ENCODE data around the gene SPEF1.
A peak's percentile ranks its signal among the peaks of the same experiment; 100 is the strongest.

SPEF1 gene

DNA sequence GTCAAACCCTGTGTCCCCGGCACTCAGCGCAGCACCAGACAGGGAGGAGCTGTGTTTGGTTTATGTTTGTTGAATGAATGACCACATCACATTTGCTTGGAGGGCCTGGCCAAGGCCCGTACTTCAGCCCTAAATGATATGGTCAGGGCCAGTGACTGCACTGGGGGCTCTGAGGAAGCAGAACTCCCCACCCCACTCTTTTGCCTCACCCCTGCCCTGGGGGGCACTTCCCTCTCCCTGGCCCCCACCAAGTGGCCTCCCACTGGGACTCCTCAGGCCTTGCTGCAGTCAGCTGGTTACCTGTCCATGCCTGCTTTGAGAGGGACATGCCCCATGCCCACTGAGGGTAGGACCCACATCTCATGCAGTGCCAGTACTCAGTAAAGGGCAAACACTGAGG lies 16.6 kb downstream of the SPEF1 start:
- no peak overlapping the region for H3K27ac ChIP-seq (ENCODE audit: low read depth, low read length, severe bottlenecking)
- no peak overlapping the region for H3K4me3 ChIP-seq (ENCODE audit: extremely low read depth, insufficient read depth, low read length, poor library complexity, severe bottlenecking)
- H3K9me3 ChIP-seq (ENCODE audit: control insufficient read depth, low read length) = no peaks in the 10 kb centered on the region
- H3K4me1 ChIP-seq (ENCODE audit: control insufficient read depth, insufficient read depth, low read length, poor library complexity, severe bottlenecking) = peaks cover 13% of the 10 kb centered on the region
- peaks cover 13% of the 10 kb centered on the region for H3K36me3 ChIP-seq (ENCODE audit: control insufficient read depth, insufficient read depth, low read length)
- 100% methylated on average over 2 of the region's 3 CpGs; no CpG with 5 or more reads in 1 of the 2 experiments for WGBS, 2 experiments (ENCODE audit: insufficient coverage in 2 of 2)

DNA sequence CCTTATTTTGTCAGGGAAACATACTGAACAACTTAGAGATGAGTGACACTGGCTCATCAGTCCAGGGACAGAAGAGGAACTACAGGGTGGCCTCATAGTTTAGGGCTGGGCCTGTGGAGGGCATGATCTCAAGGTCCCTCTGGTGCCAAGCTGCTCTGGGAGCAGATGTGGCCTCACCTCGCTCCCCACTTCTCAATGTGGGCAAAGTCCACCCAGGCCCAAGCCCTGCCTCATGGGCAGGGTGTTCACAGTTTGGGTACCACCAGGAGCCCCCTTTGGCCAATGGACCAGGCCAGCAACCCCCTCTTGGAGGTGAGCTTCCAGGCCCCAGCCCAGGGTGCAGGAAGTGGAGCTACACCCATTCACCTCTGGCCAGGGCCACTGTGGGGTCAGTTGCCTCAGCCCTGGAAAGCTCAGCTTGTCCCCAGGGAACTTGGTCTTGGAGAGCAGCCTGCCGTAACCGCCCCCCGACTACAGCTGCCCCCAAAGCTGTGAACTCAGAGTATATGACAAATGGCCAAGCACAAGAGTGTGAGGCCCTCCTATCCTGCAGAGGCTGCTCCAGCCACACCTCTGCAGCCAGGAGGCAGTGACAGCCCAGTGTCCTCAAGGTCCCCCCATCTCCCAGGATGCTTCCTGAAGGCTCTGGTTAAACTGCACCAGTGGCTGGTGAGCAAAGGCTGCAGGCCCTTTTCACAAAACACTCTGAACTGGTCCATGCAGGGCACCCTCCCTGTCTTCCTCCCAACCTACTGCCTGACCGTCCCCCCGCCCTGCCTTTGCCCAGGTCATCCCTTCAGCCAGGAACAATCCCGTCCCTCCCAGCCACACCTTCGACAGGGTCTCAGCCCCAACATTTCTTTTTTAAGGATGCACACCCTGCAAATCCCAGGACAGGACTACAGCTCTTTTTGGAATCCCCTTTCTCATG lies 17.3 kb downstream of the SPEF1 start:
- Histone ChIP-seq H3K27ac (ENCODE audit: low read depth, low read length, severe bottlenecking) (no peak overlapping the region), H3K36me3 (ENCODE audit: control insufficient read depth, insufficient read depth, low read length) (peaks cover 16% of the 10 kb centered on the region), H3K9me3 (ENCODE audit: control insufficient read depth, low read length) (no peaks in the 10 kb centered on the region), H3K4me1 (ENCODE audit: control insufficient read depth, insufficient read depth, low read length, poor library complexity, severe bottlenecking) (peaks cover 10% of the 10 kb centered on the region), H3K4me3 (ENCODE audit: extremely low read depth, insufficient read depth, low read length, poor library complexity, severe bottlenecking) (no peak overlapping the region)
- WGBS, 2 experiments (ENCODE audit: insufficient coverage in 2 of 2) = 88 to 96% methylated on average over 8 of the region's 8 CpGs

DNA sequence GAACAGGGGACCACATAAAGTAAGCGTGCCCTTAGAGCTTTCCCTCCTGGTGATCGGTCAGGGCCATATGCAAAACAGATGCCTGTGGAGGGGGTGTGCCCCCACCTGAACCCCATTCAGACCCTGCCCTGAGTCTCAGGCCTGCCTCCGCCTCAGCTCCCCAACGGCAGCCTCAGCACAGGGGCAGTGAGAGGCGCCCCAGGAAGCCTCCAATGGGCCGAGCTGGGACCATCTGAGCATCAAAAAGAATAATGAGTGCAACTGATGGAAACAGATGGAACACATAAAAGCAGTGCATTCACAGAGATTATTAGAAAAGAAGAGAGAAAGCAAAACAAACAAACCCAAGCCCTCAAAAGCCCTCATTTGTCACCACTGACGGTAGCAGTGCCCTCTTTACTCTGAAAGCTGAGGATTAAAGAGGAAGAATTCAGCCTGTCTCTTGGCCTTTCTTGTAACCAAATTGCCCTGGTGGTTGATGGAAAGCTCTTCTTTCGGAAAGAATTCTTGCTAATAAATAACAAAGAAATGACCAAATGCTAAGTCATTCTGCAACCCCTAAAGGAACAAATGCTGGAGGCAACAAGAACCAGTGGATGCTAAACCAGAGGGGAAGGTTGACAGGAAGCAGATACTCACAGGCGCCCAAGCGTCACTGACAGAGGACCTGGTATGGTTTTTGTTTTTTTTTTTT lies 20.4 kb downstream of the SPEF1 start:
- Histone ChIP-seq H3K9me3 (ENCODE audit: control insufficient read depth, low read length) (no peaks in the 10 kb centered on the region), H3K27ac (ENCODE audit: low read depth, low read length, severe bottlenecking) (peak overlapping the region; percentile 10), H3K4me1 (ENCODE audit: control insufficient read depth, insufficient read depth, low read length, poor library complexity, severe bottlenecking) (no peaks in the 10 kb centered on the region), H3K4me3 (ENCODE audit: extremely low read depth, insufficient read depth, low read length, poor library complexity, severe bottlenecking) (no peak overlapping the region), H3K36me3 (ENCODE audit: control insufficient read depth, insufficient read depth, low read length) (peaks cover 34% of the 10 kb centered on the region)
- WGBS, 2 experiments (ENCODE audit: insufficient coverage in 2 of 2) = 90% methylated on average over 7 to 8 of the region's 10 CpGs

DNA sequence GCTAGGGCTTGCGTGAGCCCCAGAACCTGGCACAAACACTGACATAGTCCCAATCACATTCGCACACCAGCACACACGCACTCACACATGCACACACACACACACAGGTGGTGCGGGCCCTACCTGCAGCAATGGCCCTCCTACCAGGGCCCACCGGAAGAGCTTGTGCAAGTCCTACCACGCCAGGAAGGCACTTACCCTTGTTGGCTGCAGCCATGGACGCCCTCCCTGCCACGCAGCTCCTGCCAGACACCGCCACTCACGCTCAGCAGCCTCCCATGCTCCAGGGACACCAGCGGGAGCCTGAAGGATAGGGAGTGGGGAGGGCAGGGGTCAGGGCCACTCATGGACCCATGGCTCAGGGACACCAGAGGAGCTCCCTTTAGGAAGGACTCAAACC lies 21.4 kb downstream of the SPEF1 start:
- WGBS, 2 experiments (ENCODE audit: insufficient coverage in 2 of 2) = 89 to 95% methylated on average over 8 to 11 of the region's 11 CpGs
- Histone ChIP-seq H3K9me3 (ENCODE audit: control insufficient read depth, low read length) (no peaks in the 10 kb centered on the region), H3K36me3 (ENCODE audit: control insufficient read depth, insufficient read depth, low read length) (peaks cover 34% of the 10 kb centered on the region), H3K27ac (ENCODE audit: low read depth, low read length, severe bottlenecking) (no peak overlapping the region), H3K4me1 (ENCODE audit: control insufficient read depth, insufficient read depth, low read length, poor library complexity, severe bottlenecking) (no peaks in the 10 kb centered on the region), H3K4me3 (ENCODE audit: extremely low read depth, insufficient read depth, low read length, poor library complexity, severe bottlenecking) (no peak overlapping the region)

DNA sequence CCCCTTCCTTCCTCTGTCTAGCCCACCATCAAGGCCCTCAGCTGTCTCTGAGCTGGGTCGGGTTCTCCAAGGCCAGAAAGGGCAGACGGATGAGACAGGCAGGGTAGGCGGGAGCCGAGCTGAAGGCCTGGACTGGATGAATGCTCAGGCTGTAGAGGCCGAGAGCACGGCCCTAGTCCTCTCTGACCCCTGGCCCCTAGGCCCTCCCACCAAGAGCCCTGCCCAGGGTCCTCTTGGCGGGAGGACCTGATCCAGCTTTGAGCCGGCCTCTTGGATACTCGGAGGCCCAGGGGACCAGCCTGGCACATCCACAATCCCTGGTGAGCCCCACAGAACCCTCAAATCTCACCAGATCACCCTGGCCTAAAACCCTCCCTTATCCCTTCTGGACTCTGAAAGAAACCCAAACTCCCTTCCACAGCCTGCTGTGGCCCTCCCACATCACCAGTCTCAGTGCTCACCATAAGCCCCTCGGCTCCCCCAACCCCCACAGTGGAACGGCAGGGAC lies 21.9 kb downstream of the SPEF1 start:
- no peaks in the 10 kb centered on the region for H3K4me1 ChIP-seq (ENCODE audit: control insufficient read depth, insufficient read depth, low read length, poor library complexity, severe bottlenecking)
- 82% methylated on average over 8 to 9 of the region's 11 CpGs for WGBS, 2 experiments (ENCODE audit: insufficient coverage in 2 of 2)
- no peak overlapping the region for H3K4me3 ChIP-seq (ENCODE audit: extremely low read depth, insufficient read depth, low read length, poor library complexity, severe bottlenecking)
- H3K36me3 ChIP-seq (ENCODE audit: control insufficient read depth, insufficient read depth, low read length) = peaks cover 34% of the 10 kb centered on the region
- H3K27ac ChIP-seq (ENCODE audit: low read depth, low read length, severe bottlenecking) = no peak overlapping the region
- H3K9me3 ChIP-seq (ENCODE audit: control insufficient read depth, low read length) = no peaks in the 10 kb centered on the region

DNA sequence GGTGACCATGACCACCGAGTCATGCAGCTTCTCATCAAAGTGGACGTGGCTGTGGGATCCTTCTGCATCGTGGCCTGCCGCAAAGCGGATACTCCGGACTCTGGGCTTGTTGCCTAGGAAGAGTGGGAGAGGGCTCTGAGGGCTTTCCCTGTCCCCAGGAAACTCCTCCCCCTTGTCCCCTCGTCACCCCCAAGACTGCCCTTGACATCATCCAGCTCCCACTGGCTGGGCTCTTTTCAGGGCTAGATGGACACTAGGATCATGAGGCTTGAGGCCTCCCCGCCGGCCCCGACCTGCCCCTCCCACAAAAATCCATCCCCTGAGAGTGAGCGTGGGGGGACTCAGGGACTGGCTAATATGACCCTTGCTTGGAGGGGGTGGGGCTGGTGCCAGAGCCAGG lies 22.7 kb downstream of the SPEF1 start:
- H3K4me1 ChIP-seq (ENCODE audit: control insufficient read depth, insufficient read depth, low read length, poor library complexity, severe bottlenecking) = no peaks in the 10 kb centered on the region
- H3K9me3 ChIP-seq (ENCODE audit: control insufficient read depth, low read length) = no peaks in the 10 kb centered on the region
- H3K27ac ChIP-seq (ENCODE audit: low read depth, low read length, severe bottlenecking) = no peak overlapping the region
- 91 to 96% methylated on average over 5 to 7 of the region's 11 CpGs for WGBS, 2 experiments (ENCODE audit: insufficient coverage in 2 of 2)
- no peak overlapping the region for H3K4me3 ChIP-seq (ENCODE audit: extremely low read depth, insufficient read depth, low read length, poor library complexity, severe bottlenecking)
- peaks cover 34% of the 10 kb centered on the region for H3K36me3 ChIP-seq (ENCODE audit: control insufficient read depth, insufficient read depth, low read length)

DNA sequence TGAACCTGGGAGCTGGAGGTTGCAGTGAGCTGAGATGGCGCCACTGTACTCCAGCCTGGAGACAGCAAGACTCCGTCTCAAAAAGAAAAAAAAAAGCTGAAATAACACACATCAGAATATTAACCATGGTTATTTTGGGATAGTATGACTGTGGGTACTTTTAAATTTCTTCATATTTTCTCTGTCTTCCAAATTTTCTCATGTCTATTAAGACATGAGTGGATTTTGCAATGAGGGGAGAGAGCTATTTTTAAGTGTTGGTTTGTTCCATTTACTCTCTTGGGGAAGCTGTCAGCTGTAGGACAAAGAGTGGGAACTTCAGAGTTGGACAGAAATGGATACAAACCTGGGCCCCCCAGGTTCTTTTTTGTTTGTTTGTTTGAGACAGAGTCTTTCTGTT lies 24.0 kb downstream of the SPEF1 start:
- peaks cover 34% of the 10 kb centered on the region for H3K36me3 ChIP-seq (ENCODE audit: control insufficient read depth, insufficient read depth, low read length)
- no peak overlapping the region for H3K4me3 ChIP-seq (ENCODE audit: extremely low read depth, insufficient read depth, low read length, poor library complexity, severe bottlenecking)
- no peak overlapping the region for H3K27ac ChIP-seq (ENCODE audit: low read depth, low read length, severe bottlenecking)
- WGBS, 2 experiments (ENCODE audit: insufficient coverage in 2 of 2) = no CpG with 5 or more reads among the region's 2 CpGs
- H3K9me3 ChIP-seq (ENCODE audit: control insufficient read depth, low read length) = no peaks in the 10 kb centered on the region
- H3K4me1 ChIP-seq (ENCODE audit: control insufficient read depth, insufficient read depth, low read length, poor library complexity, severe bottlenecking) = no peaks in the 10 kb centered on the region

DNA sequence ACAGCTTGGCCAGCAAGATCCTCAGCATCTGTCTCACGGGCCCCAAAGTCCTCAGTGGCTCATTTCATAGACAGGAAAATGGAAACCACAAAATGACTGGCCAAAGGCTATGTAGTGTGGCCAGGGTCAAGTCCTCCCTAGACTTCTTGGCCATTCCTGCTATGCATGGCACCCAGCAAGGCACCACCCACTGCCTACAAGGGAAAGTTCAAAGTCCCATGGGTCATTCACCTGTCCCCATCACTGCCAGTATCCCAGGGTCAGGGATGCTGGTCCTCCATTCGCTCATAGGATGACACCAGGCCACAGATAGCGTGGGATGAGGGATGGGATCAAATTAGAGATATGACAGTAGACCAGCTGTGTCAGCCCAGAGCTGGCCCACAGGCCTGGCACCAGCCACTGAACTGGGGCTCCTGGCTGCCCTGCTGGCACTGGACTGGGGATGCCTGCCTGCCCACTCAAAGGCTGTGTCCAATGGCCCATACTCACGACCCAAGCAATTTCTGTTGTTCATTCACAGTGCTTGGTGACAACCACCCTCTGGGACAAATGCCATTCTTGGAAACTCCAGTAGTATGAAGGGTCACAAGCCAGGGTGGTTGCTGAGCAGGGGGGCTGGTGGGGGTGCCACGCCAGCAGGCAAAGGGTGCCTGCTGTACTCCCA lies 25.3 kb downstream of the SPEF1 start:
- Histone ChIP-seq H3K36me3 (ENCODE audit: control insufficient read depth, insufficient read depth, low read length) (peaks cover 26% of the 10 kb centered on the region), H3K9me3 (ENCODE audit: control insufficient read depth, low read length) (no peaks in the 10 kb centered on the region), H3K4me3 (ENCODE audit: extremely low read depth, insufficient read depth, low read length, poor library complexity, severe bottlenecking) (no peak overlapping the region), H3K27ac (ENCODE audit: low read depth, low read length, severe bottlenecking) (no peak overlapping the region), H3K4me1 (ENCODE audit: control insufficient read depth, insufficient read depth, low read length, poor library complexity, severe bottlenecking) (no peaks in the 10 kb centered on the region)
- WGBS, 2 experiments (ENCODE audit: insufficient coverage in 2 of 2) = 89 to 92% methylated on average over 5 of the region's 5 CpGs

DNA sequence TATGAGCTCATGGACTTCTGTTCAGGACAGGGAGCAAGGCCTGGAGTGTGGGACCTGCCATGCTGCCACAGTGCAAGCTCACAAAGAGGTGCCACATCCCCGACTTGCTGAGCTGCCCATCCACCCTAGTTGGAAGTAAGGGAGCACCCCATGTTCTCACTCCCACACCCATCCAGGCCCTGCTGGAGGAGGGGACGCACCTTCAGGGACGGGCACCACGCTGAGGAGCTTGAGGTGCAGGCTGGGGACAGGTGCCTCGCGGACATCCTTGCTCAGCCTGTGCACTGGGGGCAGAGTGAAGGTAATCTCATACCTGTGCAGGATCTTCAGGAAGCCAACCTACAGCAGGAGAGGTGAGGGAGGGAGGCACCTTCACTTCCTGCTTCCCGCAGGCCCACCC lies 26.0 kb downstream of the SPEF1 start:
- H3K4me3 ChIP-seq (ENCODE audit: extremely low read depth, insufficient read depth, low read length, poor library complexity, severe bottlenecking) = no peak overlapping the region
- no peak overlapping the region for H3K27ac ChIP-seq (ENCODE audit: low read depth, low read length, severe bottlenecking)
- H3K36me3 ChIP-seq (ENCODE audit: control insufficient read depth, insufficient read depth, low read length) = peaks cover 26% of the 10 kb centered on the region
- H3K9me3 ChIP-seq (ENCODE audit: control insufficient read depth, low read length) = no peaks in the 10 kb centered on the region
- 90 to 96% methylated on average over 4 to 5 of the region's 7 CpGs for WGBS, 2 experiments (ENCODE audit: insufficient coverage in 2 of 2)
- H3K4me1 ChIP-seq (ENCODE audit: control insufficient read depth, insufficient read depth, low read length, poor library complexity, severe bottlenecking) = peaks cover 2% of the 10 kb centered on the region

DNA sequence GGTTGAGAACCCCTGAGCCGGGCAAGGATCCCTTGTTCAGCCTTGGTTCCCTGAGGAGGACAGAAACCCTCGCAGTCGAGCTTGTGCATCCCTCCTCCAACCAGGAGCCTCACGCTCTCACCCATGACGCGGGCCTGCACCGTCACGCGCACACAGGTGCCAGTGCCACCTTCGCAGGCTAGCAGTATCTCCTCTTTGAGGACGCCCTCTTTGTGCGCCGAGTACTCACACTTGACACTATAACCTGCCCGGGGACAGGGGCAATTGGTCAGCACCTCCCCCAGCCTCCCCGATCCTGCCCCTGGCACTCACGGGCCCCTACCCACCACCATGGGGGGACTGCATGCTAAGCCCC lies 27.0 kb downstream of the SPEF1 start:
- no peaks in the 10 kb centered on the region for H3K9me3 ChIP-seq (ENCODE audit: control insufficient read depth, low read length)
- no peak overlapping the region for H3K4me3 ChIP-seq (ENCODE audit: extremely low read depth, insufficient read depth, low read length, poor library complexity, severe bottlenecking)
- H3K36me3 ChIP-seq (ENCODE audit: control insufficient read depth, insufficient read depth, low read length) = peaks cover 18% of the 10 kb centered on the region
- WGBS, 2 experiments (ENCODE audit: insufficient coverage in 2 of 2) = 92 to 95% methylated on average over 12 to 15 of the region's 16 CpGs
- peaks cover 6% of the 10 kb centered on the region for H3K4me1 ChIP-seq (ENCODE audit: control insufficient read depth, insufficient read depth, low read length, poor library complexity, severe bottlenecking)
- H3K27ac ChIP-seq (ENCODE audit: low read depth, low read length, severe bottlenecking) = no peak overlapping the region

Data from mesodermal cell (in vitro differentiated cells).